Stimulated activated CD8-positive, alpha-beta memory T cell treated with anti-CD3 and anti-CD28 coated beads, Interleukin-15, amount 100 ng/mL, for 48 hours (primary cell): ENCODE results near the gene CWC15.
"Not testable (repeated sequence)": the region's sequence is repeated elsewhere in the genome, so short reads cannot be mapped to it uniquely, and the experiment has no call there.

Experiments
- DNase-seq, 2 donors: peaks; one replicate each; pipeline ENCODE4 v3.0.0-alpha.2; 2020; ENCODE audit warnings: low read depth in 2 of 2

The CWC15 gene

DNA sequence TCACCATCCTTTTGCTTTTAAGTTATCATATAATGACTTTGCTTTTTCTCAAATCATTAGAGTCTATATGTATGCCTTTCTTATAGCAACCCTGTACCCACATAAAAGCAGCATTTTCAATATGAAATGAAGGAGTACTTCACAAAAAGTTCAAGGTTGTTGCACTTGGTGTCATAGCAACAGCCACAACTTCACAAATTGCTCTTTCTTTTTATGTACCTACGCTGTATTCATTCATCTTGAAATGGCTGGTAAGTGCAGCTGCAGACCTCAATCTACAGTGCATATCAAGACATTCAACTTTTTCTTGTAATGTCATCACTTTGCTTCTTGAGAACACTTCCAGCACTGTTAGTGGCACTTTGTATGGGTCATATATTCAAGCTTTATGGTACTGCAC is 18.6 kb downstream of the CWC15 start:
- DNase-seq: no peak

DNA sequence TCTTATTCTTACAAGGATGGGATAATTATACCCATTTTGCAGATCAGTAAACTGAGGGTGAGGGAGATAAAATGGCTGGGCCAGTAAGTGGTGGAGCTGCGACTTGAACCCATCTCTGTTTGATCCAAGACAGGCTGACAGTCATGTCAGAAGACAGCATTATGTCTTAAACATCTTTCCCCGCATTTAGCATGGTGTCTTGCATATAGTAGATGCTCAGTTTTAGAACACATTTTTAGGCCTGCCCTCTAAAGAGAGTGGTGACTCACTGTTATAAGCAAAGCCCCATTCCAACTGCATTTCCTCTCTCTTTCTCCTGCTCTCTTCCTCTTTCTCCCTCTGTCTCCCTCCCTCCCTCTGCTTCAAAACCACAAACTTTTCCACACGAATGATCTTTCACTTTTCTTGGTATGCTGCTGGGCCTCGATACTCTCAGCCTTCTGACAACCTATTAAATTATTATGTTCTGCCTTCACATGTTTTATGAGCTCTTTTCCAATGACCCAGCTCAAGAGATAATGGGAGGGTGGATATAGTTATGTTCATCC is 25.2 kb downstream of the CWC15 start:
- DNase-seq: no peak

DNA sequence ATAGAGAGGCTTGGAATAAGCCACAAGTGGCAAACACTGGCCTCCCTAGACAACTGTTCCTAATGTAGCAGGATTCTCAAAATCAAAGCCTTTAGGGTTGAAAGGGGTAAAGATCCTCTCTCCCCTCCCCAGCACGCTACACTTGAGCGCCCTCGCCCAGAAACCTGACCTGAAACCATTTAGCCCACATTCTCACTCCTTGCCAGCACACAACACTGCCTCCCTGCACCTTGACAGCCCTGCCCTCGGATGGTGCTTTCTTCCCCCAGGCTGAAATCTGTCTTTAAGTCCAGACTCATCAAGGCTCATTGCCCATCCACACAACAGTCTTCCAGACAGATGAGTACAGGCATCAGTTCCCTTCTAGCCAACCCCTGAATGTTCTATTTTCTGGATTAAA is 26.5 kb downstream of the CWC15 start:
- DNase-seq: no peak

DNA sequence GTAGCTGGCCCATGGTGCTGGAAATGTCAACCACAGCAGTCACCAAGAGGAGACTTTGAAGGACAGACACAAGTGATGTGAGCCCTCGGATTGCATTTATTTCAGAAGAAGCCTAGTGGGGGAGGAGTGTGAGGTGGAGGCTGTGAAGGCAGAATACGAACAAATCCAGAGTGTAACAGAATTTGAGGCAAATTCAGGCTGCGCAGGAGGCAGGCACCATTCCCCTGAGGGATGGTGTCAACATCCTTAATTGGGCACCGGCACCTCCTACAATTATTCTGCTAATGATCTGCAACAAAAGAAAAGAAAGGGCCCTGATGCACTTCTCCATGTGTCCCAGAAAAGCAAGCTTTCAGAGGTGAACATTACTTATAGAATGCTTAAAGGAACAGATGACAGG is 32.2 kb downstream of the CWC15 start:
- DNase-seq: no peak

DNA sequence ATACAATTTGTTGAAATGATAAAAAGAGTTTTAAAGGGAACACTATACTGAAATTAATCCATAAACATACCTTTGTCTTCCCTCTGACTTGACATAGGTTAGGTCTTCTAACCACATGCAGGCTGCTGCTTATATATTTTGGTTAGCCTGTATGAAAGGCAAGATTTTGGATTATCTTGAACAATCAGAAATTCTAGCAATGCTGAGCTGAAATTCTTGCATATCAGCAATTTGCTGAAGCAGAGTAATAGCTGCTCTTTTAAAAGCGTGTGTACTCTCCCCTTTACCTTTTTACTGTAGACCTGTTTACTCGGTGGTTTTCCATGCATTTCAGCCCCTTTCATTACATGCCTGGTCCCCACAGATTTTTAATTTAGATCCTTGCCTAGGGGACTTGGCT is 34.0 kb downstream of the CWC15 start:
- no peak for DNase-seq

DNA sequence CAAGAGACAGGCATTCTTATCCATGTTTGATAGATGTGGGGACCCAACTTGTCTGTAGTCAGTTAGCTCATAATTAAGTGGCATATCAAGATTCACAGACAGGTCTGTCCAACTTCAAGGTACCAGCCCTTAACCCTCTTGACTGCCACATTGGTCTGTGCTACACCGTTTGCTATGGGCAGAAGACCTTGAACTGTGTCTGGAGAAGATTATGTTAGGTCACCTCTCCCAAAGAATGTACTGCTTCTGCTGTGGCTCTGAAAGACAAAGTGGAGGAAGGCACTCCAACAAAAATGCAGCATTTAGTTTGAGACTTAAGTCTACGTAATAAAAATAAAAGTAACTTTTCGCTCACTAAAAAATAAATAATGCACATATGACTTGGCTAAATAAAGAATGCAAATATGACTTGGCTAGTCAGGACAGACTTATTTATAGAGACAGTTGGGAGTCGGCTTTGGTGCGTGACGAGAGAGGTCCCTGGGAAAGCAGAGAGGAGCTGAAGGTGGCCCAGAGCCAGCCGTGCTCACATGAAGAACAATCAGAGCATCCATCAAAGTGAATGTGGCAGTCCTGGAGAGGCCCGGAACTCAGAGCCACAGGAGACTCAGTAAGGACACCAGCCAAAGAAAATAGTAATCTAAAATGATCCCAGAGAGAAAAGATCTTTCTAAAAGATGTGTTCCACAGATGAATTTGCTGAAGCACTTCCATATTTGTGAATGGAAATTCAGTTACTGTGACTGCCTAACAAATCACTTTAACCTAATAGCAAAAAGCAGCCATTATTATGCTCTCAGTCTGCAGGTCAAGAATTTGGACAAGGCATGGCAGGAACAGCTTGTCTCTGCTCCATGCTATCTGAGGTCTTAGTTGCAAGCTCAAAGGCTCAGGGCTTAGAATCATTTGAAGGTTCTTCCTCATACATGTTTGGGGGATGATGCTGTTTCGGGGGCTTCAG is 35.0 kb downstream of the CWC15 start:
- no peak for DNase-seq

DNA sequence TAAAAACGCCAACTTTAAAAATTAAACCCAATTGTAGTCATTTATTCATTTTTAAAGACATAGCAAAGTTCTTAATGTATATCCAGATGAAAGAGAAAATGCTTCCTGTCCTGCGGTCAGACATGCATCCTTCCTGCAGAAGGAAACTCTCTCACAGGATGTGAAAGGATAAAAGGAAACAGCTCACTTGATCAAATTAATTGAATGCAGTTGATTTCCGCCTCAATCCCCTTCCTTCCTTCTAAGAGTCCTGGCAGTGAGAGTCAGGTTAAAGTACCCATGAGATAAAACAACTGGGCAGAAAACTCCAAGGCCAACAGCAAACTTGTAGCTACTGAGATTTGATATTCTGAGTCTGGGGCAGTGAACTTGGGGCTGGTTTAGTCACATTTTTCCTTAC is 38.5 kb downstream of the CWC15 start:
- no peak for DNase-seq

DNA sequence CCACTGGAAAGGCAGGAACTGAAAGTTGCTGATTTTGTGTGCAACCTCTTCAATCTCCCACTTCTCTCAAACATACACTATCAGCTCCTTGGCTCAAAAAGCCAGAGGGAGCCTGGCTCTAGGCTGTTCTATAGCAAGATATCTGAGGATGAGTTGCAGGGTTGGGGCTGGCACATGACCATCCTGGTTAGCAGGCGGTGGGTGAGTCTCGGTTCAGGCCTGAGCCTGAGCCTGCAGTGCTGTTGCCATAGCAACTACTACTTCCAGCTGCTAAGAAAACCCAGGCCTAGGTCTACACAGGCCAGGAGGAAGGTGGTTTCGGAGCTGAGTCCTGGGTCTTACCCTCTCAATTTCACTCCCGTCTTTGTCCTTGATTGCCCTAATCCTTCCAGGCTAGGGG is 39.0 kb downstream of the CWC15 start:
- no peak for DNase-seq

DNA sequence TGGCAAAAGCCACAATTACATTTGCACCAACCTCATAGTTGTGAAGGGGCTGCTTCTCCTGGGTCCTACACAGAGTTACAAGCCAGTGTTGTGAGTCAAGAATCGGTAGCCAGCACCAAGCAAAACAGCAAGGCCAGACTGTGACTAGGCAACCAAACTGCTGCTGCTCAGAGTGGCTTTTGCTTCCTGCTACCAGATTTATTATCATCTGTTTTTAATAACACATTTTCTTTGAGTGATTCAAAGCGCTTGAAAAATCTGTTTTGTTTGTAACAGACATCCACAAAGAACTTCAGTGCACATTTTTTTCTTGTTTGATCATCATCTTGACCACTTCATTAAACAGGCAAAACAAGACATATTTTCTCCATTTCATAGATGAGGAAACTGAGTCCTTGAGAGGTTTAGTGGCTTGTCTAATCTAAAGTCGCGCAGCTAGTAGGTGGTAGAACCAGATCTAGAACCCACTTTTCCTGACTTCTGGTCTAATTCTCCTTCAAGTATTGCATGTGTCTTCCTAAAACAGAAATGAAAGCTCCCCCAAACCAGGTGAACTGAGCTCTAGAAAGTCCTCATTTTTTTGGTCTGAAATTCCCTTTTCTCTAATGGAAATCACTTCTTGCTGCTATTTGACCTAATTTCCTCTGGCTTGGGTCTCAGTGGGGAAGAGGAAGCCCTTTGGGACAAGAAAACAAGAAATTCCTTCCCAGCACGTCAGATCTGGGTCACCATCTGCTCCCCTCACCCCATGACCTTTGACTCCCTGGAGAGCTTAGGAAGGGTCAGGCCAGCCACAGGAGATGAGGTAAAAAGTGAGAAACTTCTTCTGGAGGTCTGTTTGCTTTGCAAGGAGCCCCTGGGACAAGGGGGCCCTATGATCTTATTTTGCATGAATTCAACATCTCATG is 39.9 kb downstream of the CWC15 start:
- no peak for DNase-seq

DNA sequence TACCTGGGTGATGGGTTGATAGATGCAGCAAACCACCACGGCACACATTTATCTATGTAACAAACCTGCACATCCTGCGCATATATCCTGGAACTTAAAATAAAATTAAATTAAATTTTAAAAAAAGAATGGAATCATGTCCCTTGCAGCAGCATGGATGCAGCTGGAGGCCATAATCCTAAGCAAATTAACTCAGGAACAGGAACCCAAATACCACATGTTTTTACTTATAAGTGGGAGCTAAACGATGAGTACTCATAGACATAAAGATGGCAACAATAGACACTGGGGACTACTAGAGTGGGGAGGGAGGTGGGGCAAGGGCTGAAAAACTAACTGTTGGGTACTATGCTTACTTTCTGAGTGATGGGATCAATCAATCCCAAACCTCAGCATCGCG is 40.9 kb downstream of the CWC15 start:
- no peak for DNase-seq

DNA sequence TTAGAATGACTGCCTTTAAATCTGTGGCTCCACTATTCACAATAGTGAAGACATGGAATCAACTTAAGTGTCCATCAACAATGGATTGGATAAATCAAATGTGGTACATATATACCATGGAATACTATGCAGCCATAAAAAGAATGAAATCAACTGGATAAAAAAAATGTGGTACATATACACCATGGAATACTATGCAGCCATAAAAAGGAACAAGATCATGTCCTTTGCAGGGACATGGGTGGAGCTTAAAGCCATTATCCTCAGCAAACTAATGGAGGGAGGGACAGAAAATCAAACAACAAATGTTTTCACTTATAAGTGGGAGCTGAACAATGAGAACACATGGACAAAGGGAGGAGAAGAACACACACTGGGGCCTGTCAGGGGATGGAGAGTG is 41.3 kb downstream of the CWC15 start:
- not testable (repeated sequence) for DNase-seq

DNA sequence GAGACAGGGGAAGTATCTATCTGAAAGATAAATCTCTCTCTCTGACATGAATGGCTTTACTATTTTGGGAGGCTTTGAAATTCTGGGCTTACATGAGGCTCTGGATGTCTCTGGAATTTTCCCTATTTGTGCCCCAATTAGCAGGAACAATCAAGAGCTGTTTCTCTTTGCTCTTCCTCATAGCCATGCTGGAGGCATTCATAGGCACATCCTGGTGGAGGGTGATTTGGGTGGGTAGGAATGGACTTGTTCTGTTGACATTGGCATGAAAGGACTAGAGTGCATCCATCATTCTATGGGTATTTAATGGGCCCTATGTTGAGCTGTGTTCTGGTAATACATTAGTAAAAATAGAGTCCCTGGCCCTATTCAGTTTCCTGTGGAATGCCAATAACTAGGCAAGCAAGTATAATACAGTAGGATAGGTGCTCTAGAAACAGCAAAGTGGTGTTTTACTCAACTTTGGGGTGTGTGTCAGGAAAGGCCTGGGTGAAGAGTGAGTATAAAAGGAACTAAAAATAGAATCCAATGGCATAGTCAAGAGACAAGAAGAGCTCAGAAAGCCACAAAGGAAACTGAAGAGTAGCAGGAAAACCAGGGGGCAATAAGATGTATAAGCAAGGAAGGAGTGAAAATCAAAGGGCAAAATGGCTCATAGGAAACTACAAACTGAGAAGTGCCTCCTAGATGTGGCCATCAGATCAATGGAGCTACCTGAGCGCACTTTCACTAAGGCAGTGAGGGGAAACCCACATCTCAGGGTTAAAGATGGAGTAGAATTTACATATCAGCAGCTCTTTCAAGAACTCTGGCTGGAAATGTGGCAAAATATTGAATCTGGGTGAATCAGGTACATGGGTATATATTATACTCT is 45.0 kb downstream of the CWC15 start:
- DNase-seq: no peak

DNA sequence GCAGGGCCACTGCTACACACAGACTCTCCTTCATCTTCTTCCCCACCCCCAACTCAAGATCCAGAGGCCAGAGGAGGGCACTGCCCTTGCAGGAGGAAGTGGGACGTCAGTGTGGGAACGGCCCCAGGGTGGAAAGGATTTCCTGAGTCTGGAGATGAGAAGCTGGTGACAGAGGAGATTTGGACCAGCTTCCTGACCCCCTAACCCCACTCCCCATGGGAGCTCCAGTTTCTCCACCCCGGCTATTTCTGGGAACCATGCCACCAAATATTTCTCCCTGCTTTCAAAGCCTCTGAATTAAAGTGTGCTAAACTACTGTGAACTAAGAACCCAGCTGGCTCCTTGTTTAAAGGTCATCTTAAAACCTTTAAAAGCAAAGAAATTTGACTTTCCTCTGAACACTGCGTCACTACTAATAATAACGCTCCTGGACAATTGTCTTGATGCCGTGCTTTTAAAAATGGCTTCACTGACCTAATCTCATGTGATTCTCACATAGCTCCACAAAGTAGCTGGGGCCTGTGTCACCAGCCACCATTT is 46.6 kb downstream of the CWC15 start:
- DNase-seq: no peak

DNA sequence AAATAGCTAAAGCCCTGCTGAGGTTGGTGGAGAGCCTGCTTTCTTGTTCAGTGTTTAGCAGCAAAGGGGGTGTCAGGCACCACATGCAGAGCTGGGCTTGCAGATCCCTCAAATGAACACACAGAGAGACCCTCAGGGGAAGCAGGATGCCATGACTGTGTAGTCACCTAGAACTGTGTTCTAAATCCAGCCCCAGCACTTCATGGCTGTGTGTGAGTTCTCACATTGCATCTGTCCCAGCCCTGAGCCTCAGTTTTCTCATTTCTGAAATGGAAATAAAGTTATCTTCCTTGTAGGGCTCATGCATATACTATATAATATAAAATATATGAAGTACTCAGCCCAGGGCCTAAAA is 47.1 kb downstream of the CWC15 start:
- no peak for DNase-seq

DNA sequence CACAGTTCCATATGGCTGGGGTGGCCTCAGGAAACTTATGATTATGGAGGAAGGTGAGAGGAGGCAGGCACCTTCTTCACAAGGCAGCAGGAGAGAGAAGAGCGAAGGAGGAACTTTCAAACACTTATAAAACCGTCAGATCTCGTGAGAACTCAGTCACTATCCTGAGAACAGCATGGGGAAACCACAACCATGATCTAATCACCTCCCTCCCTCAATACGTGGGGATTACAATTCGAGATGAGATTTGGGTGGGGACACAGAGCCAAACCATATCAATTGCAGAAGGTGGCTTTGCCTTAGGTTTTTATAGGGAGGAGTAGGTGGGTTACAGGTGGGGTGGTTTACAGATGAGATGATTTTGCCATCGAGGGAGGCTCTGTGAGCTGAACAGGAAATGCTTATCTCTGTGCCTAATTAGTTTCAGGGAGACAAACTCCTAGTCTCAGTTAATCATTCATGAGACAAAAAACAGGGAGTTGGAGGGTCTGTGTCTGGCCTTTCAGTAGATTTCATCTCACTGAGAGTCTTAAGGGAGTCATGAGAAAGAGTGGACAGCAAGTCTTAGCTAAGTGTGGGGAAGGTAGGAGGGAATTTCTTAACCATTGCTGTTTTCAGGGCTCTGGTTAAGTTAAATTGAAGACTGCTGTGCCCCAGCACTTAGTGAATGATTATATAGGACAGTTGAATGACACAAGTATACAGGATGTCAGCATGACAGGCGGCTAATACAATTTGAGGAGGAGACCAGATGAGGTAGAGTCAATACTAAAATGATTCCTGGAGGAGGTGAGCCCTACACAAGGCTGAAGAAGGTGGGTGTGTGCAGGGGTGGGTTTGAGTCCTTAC is 47.7 kb downstream of the CWC15 start:
- no peak for DNase-seq

DNA sequence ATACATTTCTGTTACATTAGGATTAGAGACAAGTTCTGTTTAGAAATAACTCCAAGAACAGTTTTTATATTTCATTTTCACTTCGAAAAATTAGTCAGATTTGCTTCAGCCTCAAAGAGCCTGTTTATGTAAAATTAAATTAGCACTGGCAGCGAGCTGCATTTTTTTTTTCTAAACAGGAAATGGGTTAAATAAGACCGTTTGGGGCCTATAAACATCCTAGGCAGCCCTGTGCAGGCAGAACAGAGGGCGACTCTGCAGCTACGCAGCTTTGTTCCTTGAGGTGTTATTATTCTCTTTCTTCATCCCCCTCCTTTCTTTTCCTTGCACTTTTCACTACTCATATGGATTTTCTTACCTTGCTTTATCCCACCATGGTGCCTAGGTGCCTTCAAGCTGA is 48.7 kb downstream of the CWC15 start:
- no peak for DNase-seq

DNA sequence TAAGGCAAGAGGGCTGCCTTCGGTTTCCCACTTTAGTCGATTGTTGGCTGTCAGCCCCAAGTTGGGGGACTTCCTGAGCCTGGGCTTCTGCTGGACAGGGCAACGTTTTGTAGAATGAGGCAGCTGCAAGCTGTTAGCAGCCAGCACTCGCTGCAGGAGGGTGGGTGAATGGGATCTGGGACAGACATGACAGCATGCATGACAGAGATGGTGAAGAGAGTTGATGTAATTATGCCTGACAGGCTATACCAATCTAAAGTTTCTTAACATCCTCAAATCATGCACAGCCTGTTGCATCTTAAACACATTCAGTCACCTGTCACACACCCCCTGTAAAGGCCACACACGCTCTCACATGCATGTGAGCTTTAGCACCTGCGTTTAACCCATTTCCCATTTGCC is 49.2 kb downstream of the CWC15 start:
- no peak for DNase-seq

DNA sequence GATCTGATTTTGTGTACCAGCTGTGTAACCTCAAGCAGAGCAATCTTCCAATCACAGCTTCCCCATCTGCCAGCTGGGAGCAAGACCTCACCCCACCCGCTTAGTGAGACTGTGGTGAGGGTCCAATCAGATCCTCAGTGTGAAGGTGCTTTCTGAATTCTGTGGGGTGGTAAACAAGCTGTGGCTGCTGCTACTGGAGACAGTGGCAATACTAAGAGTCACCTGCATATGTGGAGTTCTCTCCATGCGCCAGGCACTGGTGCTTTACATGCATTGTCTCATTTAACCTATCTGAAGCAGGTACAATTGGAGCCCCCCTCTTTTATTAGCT is 50.4 kb downstream of the CWC15 start:
- DNase-seq: no peak

DNA sequence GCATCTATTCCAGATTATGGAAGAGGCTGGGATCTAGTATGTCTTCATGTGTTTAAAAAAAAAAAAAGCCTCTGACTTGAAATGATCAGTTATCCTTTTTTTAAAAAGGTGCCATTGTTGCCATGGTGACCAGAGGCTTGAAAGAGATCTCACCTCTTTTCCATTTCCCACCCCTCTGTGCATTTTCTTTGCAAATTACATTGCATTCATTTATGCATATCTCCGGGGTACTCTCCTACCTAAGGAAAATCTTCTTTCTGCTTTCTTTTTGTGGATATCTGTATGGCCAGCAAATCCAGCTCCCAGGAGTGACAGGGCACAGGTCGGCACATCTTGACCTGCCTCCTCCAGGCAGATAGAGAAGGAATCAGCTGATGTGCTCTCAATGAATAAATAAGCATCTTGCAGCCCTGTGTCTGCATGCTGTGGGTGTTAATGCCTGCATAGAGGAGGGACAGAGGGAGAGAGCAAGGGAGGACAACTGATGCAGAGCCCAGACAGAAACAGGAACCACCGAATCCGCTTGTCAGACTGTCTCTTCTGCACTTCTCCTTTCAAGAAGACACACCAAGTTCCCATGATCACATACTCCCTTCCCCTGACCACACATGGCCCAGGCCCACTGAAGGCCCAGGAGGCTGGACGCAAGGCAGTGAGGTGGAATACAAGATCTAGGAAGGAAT is 50.9 kb downstream of the CWC15 start:
- DNase-seq: no peak

DNA sequence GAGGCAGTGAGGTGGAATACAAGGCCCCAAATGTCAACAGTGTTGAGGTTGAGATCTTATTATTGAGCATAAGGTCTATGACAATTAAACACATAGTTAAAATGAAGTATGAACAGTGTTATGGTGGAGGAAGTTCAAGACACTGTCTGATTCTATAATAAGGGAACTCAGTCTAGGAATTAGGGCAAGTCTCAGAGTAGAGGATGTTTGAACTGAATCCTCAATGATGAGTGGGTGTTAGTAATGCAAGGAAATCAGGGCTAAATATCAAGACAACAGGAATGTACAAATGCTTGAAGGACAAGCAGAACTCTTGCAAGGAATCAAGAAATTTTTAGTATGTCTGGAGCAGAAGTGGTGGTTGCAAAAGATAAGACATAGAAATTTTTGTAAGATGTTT is 53.0 kb downstream of the CWC15 start:
- DNase-seq: no peak
